IMR-90 (cell line): ENCODE results near the gene CPSF4L. TPM values are rescaled to one million over a fixed set of nuclear protein-coding genes. Genes with fewer than 3 reads are reported as not detected.

Experiments used
- ATAC-seq: fragments of 200-7000 bp; cut with Tn5 transposase; 2 replicates; pipeline ENCODE4 v1.9.1; 2020; ENCODE audit warnings: low read depth, mild to moderate bottlenecking, moderate library complexity
- BruUV-seq: library from RNA; stranded (reverse); fragments of 400-500 nt; replicated peaks from 2 replicates; lab custom pipeline; 2021; lab: Mats Ljungman, UMichigan
- CTCF ChIA-PET: fragments of 300-600 bp; formaldehyde crosslinking; extraction: SDS; loops from one replicate; lab custom pipeline; 2021; ENCODE audit warnings: antibody characterized with exemption; lab: Yijun Ruan, JAX
- POLR2A ChIA-PET: fragments of 300-600 bp; sonication (Branson Sonifier 250); formaldehyde crosslinking; loops from one replicate; lab custom pipeline; 2022; ENCODE audit warnings: antibody characterized with exemption; ENCODE audit not compliant: unreplicated experiment; lab: Charles Lee
- DNase-seq: peaks from one replicate; pipeline ENCODE4 v3.0.0; 2013
- H2AFZ ChIP-seq: replicated peaks from 2 replicates; pipeline ENCODE3; 2013; ENCODE audit warnings: low read length, mild to moderate bottlenecking; ENCODE audit not compliant: poor library complexity
- H2AK5ac ChIP-seq: 2 replicates; pipeline ENCODE4 v1.6.1; 2013; ENCODE audit warnings: low read depth, low read length, inconsistent platforms
- H2AK9ac ChIP-seq: replicated peaks from 2 replicates; pipeline ENCODE3; 2013; ENCODE audit warnings: mild to moderate bottlenecking, low read depth, low read length, moderate library complexity; ENCODE audit not compliant: poor library complexity
- H2BK120ac ChIP-seq: 2 replicates; pipeline ENCODE4 v1.6.1; 2013; ENCODE audit warnings: low read depth, low read length, inconsistent platforms
- H2BK15ac ChIP-seq: 3 replicates; pipeline ENCODE4 v1.6.1; 2013; ENCODE audit warnings: low read depth, low read length, inconsistent platforms
- H2BK20ac ChIP-seq: 2 replicates; pipeline ENCODE4 v1.6.1; 2013; ENCODE audit warnings: low read depth, mild to moderate bottlenecking, inconsistent platforms, low read length, moderate library complexity
- H2BK5ac ChIP-seq: 2 replicates; pipeline ENCODE4 v1.6.1; 2013; ENCODE audit warnings: mild to moderate bottlenecking, low read depth, low read length, inconsistent platforms; ENCODE audit not compliant: poor library complexity, severe bottlenecking
- H3K14ac ChIP-seq: replicated peaks from 2 replicates; pipeline ENCODE4 v1.6.1; 2013; ENCODE audit warnings: low read depth, low read length, inconsistent platforms
- H3K18ac ChIP-seq: 2 replicates; pipeline ENCODE4 v1.6.1; 2013; ENCODE audit warnings: low read depth, low read length, control low read depth
- H3K23ac ChIP-seq: 2 replicates; pipeline ENCODE4 v1.6.1; 2013; ENCODE audit warnings: low read depth, low read length, inconsistent platforms
- H3K27ac ChIP-seq: 2 replicates; pipeline ENCODE4 v1.5.1; 2013; ENCODE audit warnings: mild to moderate bottlenecking, control low read depth, low read length; ENCODE audit not compliant: insufficient read depth
- H3K27me3 ChIP-seq: 2 replicates; pipeline ENCODE4 v1.6.1; 2013; ENCODE audit warnings: low read length; ENCODE audit not compliant: control insufficient read depth, insufficient read depth
- H3K36me3 ChIP-seq: 2 replicates; pipeline ENCODE4 v1.6.1; 2013; ENCODE audit warnings: low read length, mixed read lengths; ENCODE audit not compliant: control insufficient read depth, insufficient read depth
- H3K4ac ChIP-seq: 2 replicates; pipeline ENCODE4 v1.6.1; 2013; ENCODE audit warnings: low read depth, low read length, inconsistent platforms
- H3K4me1 ChIP-seq: 2 replicates; pipeline ENCODE4 v1.6.1; 2013; ENCODE audit warnings: low read length, mixed read lengths; ENCODE audit not compliant: control insufficient read depth, insufficient read depth
- H3K4me2 ChIP-seq: 2 replicates; pipeline ENCODE4 v1.6.1; 2013; ENCODE audit warnings: low read depth, mild to moderate bottlenecking, control low read depth, low read length, moderate library complexity
- H3K4me3 ChIP-seq: 2 replicates; pipeline ENCODE4 v1.5.1; 2013; ENCODE audit warnings: low read depth, mild to moderate bottlenecking, control low read depth, low read length, moderate library complexity; ENCODE audit not compliant: insufficient read depth
- H3K56ac ChIP-seq: 2 replicates; pipeline ENCODE4 v1.6.1; 2013; ENCODE audit warnings: low read length, inconsistent platforms; ENCODE audit not compliant: insufficient read depth; ENCODE audit errors: extremely low read depth
- H3K79me1 ChIP-seq, 2 experiments: 2 replicates each; pipeline ENCODE4 v1.6.1; 2013; ENCODE audit warnings: low read length in 2 of 2, inconsistent platforms in 1 of 2, low read depth in 1 of 2
- H3K9ac ChIP-seq: 2 replicates; pipeline ENCODE4 v1.6.1; 2013; ENCODE audit warnings: low read depth, low read length, control low read depth
- H3K9me1 ChIP-seq: 2 replicates; pipeline ENCODE4 v1.6.1; 2013; ENCODE audit warnings: low read length, inconsistent platforms; ENCODE audit not compliant: insufficient read depth
- H3K9me3 ChIP-seq: 2 replicates; pipeline ENCODE4 v1.6.1; 2013; ENCODE audit warnings: low read length; ENCODE audit not compliant: control insufficient read depth, insufficient read depth
- H4K20me1 ChIP-seq: 2 replicates; pipeline ENCODE4 v1.6.1; 2013; ENCODE audit warnings: low read length, inconsistent platforms; ENCODE audit not compliant: insufficient read depth
- H4K5ac ChIP-seq: 2 replicates; pipeline ENCODE4 v1.6.1; 2013; ENCODE audit warnings: mild to moderate bottlenecking, low read depth, low read length, control low read depth
- H4K8ac ChIP-seq, 2 experiments: 2 replicates each; pipeline ENCODE4 v1.6.1; 2013; ENCODE audit warnings: low read depth in 2 of 2, low read length in 2 of 2, control low read depth in 1 of 2, inconsistent platforms in 1 of 2
- H4K91ac ChIP-seq: 2 replicates; pipeline ENCODE4 v1.6.1; 2013; ENCODE audit warnings: low read depth, low read length, inconsistent platforms; ENCODE audit not compliant: insufficient read depth
- CTCF ChIP-seq: conservative IDR thresholded peaks from 2 replicates; pipeline ENCODE4 v1.5.1; 2012; ENCODE audit warnings: mild to moderate bottlenecking, low read depth, low read length, improper control_type of control experiment
- WGBS, 2 experiments: methylation state at CpG; one replicate each; pipeline versions ENCODE4 v1.1.5 to v1.1.7; 2013; ENCODE audit warnings: missing lambda C conversion rate in 2 of 2; ENCODE audit not compliant: insufficient read length in 1 of 2; ENCODE audit errors: extremely low coverage in 2 of 2; 5-methylcytosine and 5-hydroxymethylcytosine counted together
- dilution Hi-C: fragments of 300-500 bp; cut with HindIII; formaldehyde crosslinking; loops from one replicate; pipeline ENCODE4 v1.14.3; 2018; ENCODE audit warnings: low sequenced_read_pairs; ENCODE audit not compliant: unreplicated experiment
- in situ Hi-C: fragments of 300-500 bp; cut with MboI; formaldehyde crosslinking; loops from 3 replicates; pipeline ENCODE4 v1.14.3; 2019; ENCODE audit warnings: low sequenced_read_pairs, inconsistent platforms, mixed read lengths
- intact Hi-C: fragments of 100-400 bp; cut with micrococcal nuclease; formaldehyde crosslinking; loops from 2 replicates; pipeline ENCODE4 v1.10.0; 2022
- polyA plus RNA-seq, 3 experiments: library from polyadenylated mRNA; depleted of rRNA; stranded (reverse); fragments of >200 nt; gene quantifications; 2 replicates each; pipeline ENCODE4 v1.2.3, GENCODE V29; 2012; ENCODE audit warnings: low replicate concordance in 1 of 3
- total RNA-seq: library from RNA; depleted of rRNA; stranded (reverse); fragments of >200 nt; gene quantifications from 2 replicates; pipeline ENCODE4 v1.2.3, GENCODE V29; 2012
- TF ChIP-seq, protein P1 (sequence below): fragments of 150-350 bp; IDR thresholded peaks from 2 replicates; pipeline ENCODE4 v1.6.1; 2016; ENCODE audit warnings: low read depth, mild to moderate bottlenecking, low read length, moderate library complexity, borderline replicate concordance

The CPSF4L gene
- total and polyA plus RNA-seq, 2 of the 4 experiments (the other 2 are of a cell fraction) = not detected

DNA sequence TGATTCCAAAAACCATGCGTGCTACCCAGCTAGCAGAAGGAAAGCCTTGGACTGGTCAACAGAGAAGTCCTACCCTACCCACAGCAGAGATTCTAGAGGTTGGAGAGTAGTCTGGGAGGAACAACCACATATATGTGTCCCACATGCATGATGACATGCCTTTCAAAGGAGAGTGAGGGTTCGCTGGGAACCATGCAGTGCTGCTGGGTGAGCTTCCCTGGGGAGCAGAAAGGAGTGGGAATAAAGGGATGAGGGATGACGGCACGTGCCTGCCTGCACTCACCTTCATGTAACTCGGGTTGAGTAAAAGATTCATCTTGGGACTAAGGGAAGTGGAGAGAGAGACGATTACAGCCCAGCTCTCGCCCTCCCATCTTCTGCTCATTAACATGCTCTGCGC is 9.8 kb downstream of the CPSF4L start:
- ATAC-seq (no peak), DNase-seq (no peak)
- no peaks in the 10 kb centered on the region; the same call in 1 of the 2 replicates for H3K9me1 ChIP-seq
- H2BK120ac ChIP-seq = no peak overlapping the region
- H4K20me1 ChIP-seq = 0 out of 2 replicates have a peak, but pooled peaks cover 3% of the 10 kb centered on the region
- H4K8ac ChIP-seq = no peak overlapping the region
- H3K9ac ChIP-seq = no peak overlapping the region
- H3K4me2 ChIP-seq = no peak overlapping the region
- no peak overlapping the region for H3K14ac ChIP-seq
- H3K27me3 ChIP-seq = no peaks in the 10 kb centered on the region
- in situ Hi-C loops (loop anchor here (25.0 kb wide), 2 partner anchors 285 to 935 kb away; no protein-coding TSS in a partner anchor), intact Hi-C loops (no loop called here), dilution Hi-C loops (no loop called here)
- H2AK5ac ChIP-seq = no peak overlapping the region
- H3K4me3 ChIP-seq = no peak overlapping the region
- no peaks in the 10 kb centered on the region for H3K9me3 ChIP-seq
- no peak overlapping the region for H2AK9ac ChIP-seq
- no peaks in the 10 kb centered on the region for H3K79me1 ChIP-seq
- H2BK5ac ChIP-seq = no peak overlapping the region
- no peak overlapping the region for H3K27ac ChIP-seq
- no peak overlapping the region for H4K5ac ChIP-seq
- H4K91ac ChIP-seq = no peak overlapping the region
- 80% methylated on average over 1 of the region's 8 CpGs; no CpG with 5 or more reads in 1 of the 2 experiments for WGBS, 2 experiments
- no peak overlapping the region for H3K23ac ChIP-seq
- no peak overlapping the region; the same call in 1 of the 2 replicates for H2BK20ac ChIP-seq
- H3K4ac ChIP-seq = no peak overlapping the region
- no peaks in the 10 kb centered on the region for H3K4me1 ChIP-seq
- H2AFZ ChIP-seq = no peak overlapping the region
- POLR2A ChIA-PET = no interaction called here
- peaks cover 12% of the 10 kb centered on the region for H3K36me3 ChIP-seq
- H3K56ac ChIP-seq = no peak overlapping the region
- TF ChIP-seq, protein P1, sequence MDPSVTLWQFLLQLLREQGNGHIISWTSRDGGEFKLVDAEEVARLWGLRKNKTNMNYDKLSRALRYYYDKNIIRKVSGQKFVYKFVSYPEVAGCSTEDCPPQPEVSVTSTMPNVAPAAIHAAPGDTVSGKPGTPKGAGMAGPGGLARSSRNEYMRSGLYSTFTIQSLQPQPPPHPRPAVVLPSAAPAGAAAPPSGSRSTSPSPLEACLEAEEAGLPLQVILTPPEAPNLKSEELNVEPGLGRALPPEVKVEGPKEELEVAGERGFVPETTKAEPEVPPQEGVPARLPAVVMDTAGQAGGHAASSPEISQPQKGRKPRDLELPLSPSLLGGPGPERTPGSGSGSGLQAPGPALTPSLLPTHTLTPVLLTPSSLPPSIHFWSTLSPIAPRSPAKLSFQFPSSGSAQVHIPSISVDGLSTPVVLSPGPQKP = no peak
- TF ChIP-seq CTCF = no peak
- H2BK15ac ChIP-seq = no peak overlapping the region
- BruUV-seq = no TSS peak
- no peak overlapping the region for H3K18ac ChIP-seq
- CTCF ChIA-PET = no interaction called here
